LNCAP (cell line): ENCODE data around the gene SLC2A10.

ENCODE experiments used
- CTCF ChIP-seq: fragments of 450-650 bp; IDR thresholded peaks from 2 replicates; pipeline ENCODE4 v1.5.1; 2017; ENCODE audit warnings: mild to moderate bottlenecking

SLC2A10 gene

GRCh38 chr20:46757135-46757534 is 47.7 kb downstream of the SLC2A10 start:
- TF ChIP-seq CTCF, result no peak

GRCh38 chr20:46757754-46758678 is 48.6 kb downstream of the SLC2A10 start:
- peak; percentile 98 for TF ChIP-seq CTCF

GRCh38 chr20:46758929-46759669 is 49.6 kb downstream of the SLC2A10 start:
- no peak for TF ChIP-seq CTCF

- TF ChIP-seq CTCF, result no peak
These were observed 52.1 kb downstream of the SLC2A10 start for GRCh38 chr20:46761566-46761965.

GRCh38 chr20:46764068-46764467 is 54.6 kb downstream of the SLC2A10 start:
- no peak for TF ChIP-seq CTCF

GRCh38 chr20:46765506-46766120 is 56.2 kb downstream of the SLC2A10 start:
- no peak for TF ChIP-seq CTCF

- TF ChIP-seq CTCF, result peak; percentile 80
These were observed 57.8 kb downstream of the SLC2A10 start for GRCh38 chr20:46767127-46767761.
